ENCODE measurements around the gene CHRNG. TPM values are rescaled to one million over a fixed set of nuclear protein-coding genes. Genes with fewer than 3 reads are reported as not detected.

Gene CHRNG
- total and polyA plus RNA-seq, 2 donors (not counting 3 experiments of a cell fraction or from before 2014, with no cell fraction given) = not detected

DNA sequence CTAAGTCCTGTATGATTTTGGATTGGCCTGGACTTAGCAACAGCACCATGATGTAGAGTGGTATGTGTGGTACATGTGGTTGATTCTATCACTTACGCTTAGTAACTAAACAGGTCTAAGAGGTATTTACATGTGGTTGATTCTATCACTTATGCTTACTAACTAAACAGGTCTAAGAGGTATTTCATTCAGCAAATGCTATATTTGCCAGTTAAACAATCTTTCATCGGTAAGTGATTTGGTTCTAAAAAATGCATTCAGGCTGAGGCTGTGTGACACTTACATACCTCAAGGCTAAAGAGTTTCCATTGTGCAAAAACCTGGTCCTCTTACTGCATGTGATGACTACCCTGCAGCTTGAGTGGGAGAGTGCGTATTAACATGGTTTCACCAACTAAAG lies 24.1 kb downstream of the CHRNG start:
- Histone ChIP-seq H3K9ac (replicated peaks; ENCODE audit: extremely low read depth, insufficient read depth, low read length) (no peak overlapping the region), H3K9me3 (replicated peaks; ENCODE audit: control insufficient read depth, insufficient read depth, low read length) (no peaks in the 10 kb centered on the region), H2AFZ (ENCODE audit: low read depth, low read length) (no peak overlapping the region), H4K20me1 (replicated peaks; ENCODE audit: control insufficient read depth, extremely low read depth, insufficient read depth, low read length) (no peaks in the 10 kb centered on the region), H3K27ac (ENCODE audit: insufficient read depth, low read depth, low read length) (no peak overlapping the region), H3K27me3 (ENCODE audit: control insufficient read depth in 2 of 2, insufficient read depth in 2 of 2, low read length in 2 of 2) (no peaks in the 10 kb centered on the region), H3K36me3 (ENCODE audit: control insufficient read depth in 2 of 2, extremely low read depth in 1 of 2, insufficient read depth in 2 of 2, low read length in 2 of 2) (peaks cover 24 to 30% of the 10 kb centered on the region in 2 experiments), H3K4me1 (ENCODE audit: control insufficient read depth, extremely low read depth, insufficient read depth, low read length) (no peaks in the 10 kb centered on the region), H3K4me2 (ENCODE audit: insufficient read depth, low read length) (no peak overlapping the region), H3K79me2 (ENCODE audit: control insufficient read depth, insufficient read depth, low read length) (no peaks in the 10 kb centered on the region), H3K4me3 (replicated peaks in 1 of 3; ENCODE audit: insufficient read depth in 1 of 3, low read depth in 1 of 3, low read length in 3 of 3) (no peak overlapping the region), H3K9me1 (replicated peaks; ENCODE audit: control insufficient read depth, extremely low read depth, insufficient read depth, low read length) (no peaks in the 10 kb centered on the region)
- dilution Hi-C loops (cut with MboI; ENCODE audit: extremely low pct_ligation_motif_present, low sequenced_read_pairs) (no loop called here), intact Hi-C loops (cut with micrococcal nuclease) (no loop called here)
- BruUV-seq (replicated peaks) = no TSS peak
- FAIRE-seq (no peak), DNase-seq (ENCODE audit: low read depth, low spot score) (no peak)
- ChIA-PET CTCF (interaction anchor here (1.5 kb wide), 1 partner anchor 11 kb away, joined by 3 read pairs; no protein-coding TSS in a partner anchor), POLR2A (no interaction called here)
- no peak for TF ChIP-seq EZH2 (IDR thresholded peaks at IDR 0.05; ENCODE audit: borderline replicate concordance, low read depth, low read length, severe bottlenecking)

- H3K27ac ChIP-seq (ENCODE audit: insufficient read depth, low read depth, low read length) = no peak overlapping the region
- POLR2A ChIA-PET = interaction anchor here (0.6 kb wide), 1 partner anchor 125 kb away, joined by 3 read pairs; no protein-coding TSS in a partner anchor
- no peaks in the 10 kb centered on the region for H3K9me3 ChIP-seq (replicated peaks; ENCODE audit: control insufficient read depth, insufficient read depth, low read length)
Observed at GRCh38 chr2:232567721-232568120, 28.2 kb downstream of the CHRNG start.

More at GRCh38 chr2:232567721-232568120, 28.2 kb downstream of the CHRNG start:
- Histone ChIP-seq H3K36me3 (ENCODE audit: control insufficient read depth in 2 of 2, extremely low read depth in 1 of 2, insufficient read depth in 2 of 2, low read length in 2 of 2) (peaks cover 25 to 45% of the 10 kb centered on the region in 2 experiments), H3K9me1 (replicated peaks; ENCODE audit: control insufficient read depth, extremely low read depth, insufficient read depth, low read length) (no peaks in the 10 kb centered on the region), H3K79me2 (ENCODE audit: control insufficient read depth, insufficient read depth, low read length) (no peaks in the 10 kb centered on the region), H4K20me1 (replicated peaks; ENCODE audit: control insufficient read depth, extremely low read depth, insufficient read depth, low read length) (no peaks in the 10 kb centered on the region), H3K4me1 (ENCODE audit: control insufficient read depth, extremely low read depth, insufficient read depth, low read length) (no peaks in the 10 kb centered on the region), H3K9ac (replicated peaks; ENCODE audit: extremely low read depth, insufficient read depth, low read length) (no peak overlapping the region), H2AFZ (ENCODE audit: low read depth, low read length) (no peak overlapping the region), H3K4me3 (replicated peaks in 1 of 3; ENCODE audit: insufficient read depth in 1 of 3, low read depth in 1 of 3, low read length in 3 of 3) (no peak overlapping the region), H3K4me2 (ENCODE audit: insufficient read depth, low read length) (no peak overlapping the region), H3K27me3 (ENCODE audit: control insufficient read depth in 2 of 2, insufficient read depth in 2 of 2, low read length in 2 of 2) (no peaks in the 10 kb centered on the region)
- dilution Hi-C loops (cut with MboI; ENCODE audit: extremely low pct_ligation_motif_present, low sequenced_read_pairs) (no loop called here), intact Hi-C loops (cut with micrococcal nuclease) (no loop called here)
- FAIRE-seq (no peak), DNase-seq (ENCODE audit: low read depth, low spot score) (no peak)
- no TSS peak for BruUV-seq (replicated peaks)
- CTCF ChIA-PET = interaction anchor here (0.9 to 2.1 kb wide), 4 partner anchors 10 to 17 kb away, joined by 3 to 6 read pairs (median 4); partner anchors contain the start of genes EIF4E2 and TIGD1
- TF ChIP-seq, protein P1, sequence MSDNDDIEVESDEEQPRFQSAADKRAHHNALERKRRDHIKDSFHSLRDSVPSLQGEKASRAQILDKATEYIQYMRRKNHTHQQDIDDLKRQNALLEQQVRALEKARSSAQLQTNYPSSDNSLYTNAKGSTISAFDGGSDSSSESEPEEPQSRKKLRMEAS (IDR thresholded peaks at IDR 0.05; ENCODE audit: insufficient read depth, insufficient read length) = no peak
- TF ChIP-seq GATA2 (IDR thresholded peaks at IDR 0.05; ENCODE audit: insufficient read depth, insufficient read length, low read depth, low read length) (no peak), JUN (IDR thresholded peaks at IDR 0.05; ENCODE audit: borderline replicate concordance, insufficient read depth, insufficient read length, low read depth) (no peak)

Measured in endothelial cell of umbilical vein (primary cell).